ENCODE results near the gene THRA.

THRA gene

GRCh38 chr17:40089077-40089895 lies 26.5 kb downstream of the THRA start:
- no peak overlapping the region for H3K4me3 ChIP-seq (ENCODE audit: low read depth, low read length)
- no peak for TF ChIP-seq CTCF (IDR thresholded peaks at IDR 0.05; ENCODE audit: low read depth, low read length)

GRCh38 chr17:40090237-40091119 lies 27.7 kb downstream of the THRA start:
- no peak for DNase-seq (ENCODE audit: low read depth, low spot score)
- in situ Hi-C loops (cut with HindIII; ENCODE audit: low sequenced_read_pairs), result no loop called here
- H3K4me3 ChIP-seq (ENCODE audit: low read depth, low read length), result no peak overlapping the region
- no peak for TF ChIP-seq CTCF (IDR thresholded peaks at IDR 0.05; ENCODE audit: low read depth, low read length)

More at GRCh38 chr17:40089077-40089895, 26.5 kb downstream of the THRA start:
- no peak for DNase-seq (ENCODE audit: low read depth, low spot score)
- in situ Hi-C loops (cut with HindIII; ENCODE audit: low sequenced_read_pairs), result no loop called here

- in situ Hi-C loops (cut with HindIII; ENCODE audit: low sequenced_read_pairs), result no loop called here
- DNase-seq (ENCODE audit: low read depth, low spot score), result no peak
- no peak for TF ChIP-seq CTCF (IDR thresholded peaks at IDR 0.05; ENCODE audit: low read depth, low read length)
- H3K4me3 ChIP-seq (ENCODE audit: low read depth, low read length), result no peak overlapping the region
These were observed 29.1 kb downstream of the THRA start for GRCh38 chr17:40091691-40092397.

GRCh38 chr17:40092581-40092980 lies 29.8 kb downstream of the THRA start:
- TF ChIP-seq CTCF (IDR thresholded peaks at IDR 0.05; ENCODE audit: low read depth, low read length), result no peak
- no peak for DNase-seq (ENCODE audit: low read depth, low spot score)
- H3K4me3 ChIP-seq (ENCODE audit: low read depth, low read length), result no peak overlapping the region
- in situ Hi-C loops (cut with HindIII; ENCODE audit: low sequenced_read_pairs), result no loop called here

- no peak for DNase-seq (ENCODE audit: low read depth, low spot score)
- H3K4me3 ChIP-seq (ENCODE audit: low read depth, low read length), result no peak overlapping the region
- in situ Hi-C loops (cut with HindIII; ENCODE audit: low sequenced_read_pairs), result no loop called here
- TF ChIP-seq CTCF (IDR thresholded peaks at IDR 0.05; ENCODE audit: low read depth, low read length), result no peak
These were observed 30.3 kb downstream of the THRA start for GRCh38 chr17:40093005-40093579.
